Stimulated activated CD4-positive, alpha-beta T cell treated with anti-CD3 and anti-CD28 coated beads, Interleukin-2, amount 100 ng/mL, for 24 hours (primary cell): ENCODE measurements around the gene ATP5PO.
"Not testable (repeated sequence)": the region's sequence is repeated elsewhere in the genome, so short reads cannot be mapped to it uniquely, and the experiment has no call there.

Experiments used
- DNase-seq, 2 donors: peaks; one replicate each; pipeline ENCODE4 v3.0.0-alpha.2; 2020

Gene ATP5PO

DNA sequence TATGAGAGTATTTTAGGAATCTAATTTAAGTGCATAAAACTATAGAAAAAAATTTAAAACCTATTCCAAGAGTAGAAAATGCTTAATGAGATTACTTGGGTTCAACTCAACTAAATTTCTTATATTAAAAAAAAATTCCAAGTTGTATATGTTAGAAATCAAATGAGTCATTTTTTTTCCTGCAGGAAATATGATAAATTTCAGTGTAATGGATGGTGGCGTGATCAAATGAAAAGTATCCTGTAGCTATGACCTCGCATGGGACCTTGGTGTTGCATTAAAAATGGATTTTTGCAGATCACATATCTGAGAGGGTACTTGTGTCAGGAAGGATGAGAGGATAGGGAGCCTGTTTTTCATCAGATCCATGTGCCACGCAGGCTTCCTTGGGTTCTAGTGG is 17.9 kb downstream of the ATP5PO start:
- DNase-seq: no peak

DNA sequence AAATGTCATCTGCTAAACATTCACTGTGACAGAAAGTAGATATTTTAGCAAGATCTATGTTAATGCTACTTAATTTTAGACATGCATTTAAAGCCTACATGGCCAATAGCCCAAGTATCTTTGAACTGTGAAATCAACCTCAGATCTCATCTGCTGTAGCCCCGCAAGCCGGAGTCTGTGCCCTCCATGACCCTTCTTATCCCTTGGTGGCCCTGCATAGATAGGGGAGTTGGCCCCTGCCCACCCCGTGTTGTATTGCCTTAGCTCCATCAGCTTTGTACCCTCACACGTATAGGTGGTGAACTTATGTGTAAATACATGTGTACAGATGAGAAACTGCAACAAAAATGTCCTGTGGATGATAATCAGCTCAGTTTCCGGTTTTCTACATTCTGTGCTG is 18.5 kb downstream of the ATP5PO start:
- DNase-seq: no peak

- DNase-seq: no peak
Measured at GRCh38 chr21:33896691-33897090, 18.9 kb downstream of the ATP5PO start.

GRCh38 chr21:33895356-33895755 is 20.2 kb downstream of the ATP5PO start:
- no peak for DNase-seq

- DNase-seq: peak; percentile 72
Measured at GRCh38 chr21:33894736-33895288, 20.8 kb downstream of the ATP5PO start.

- DNase-seq: no peak
Measured at GRCh38 chr21:33893917-33894316, 21.7 kb downstream of the ATP5PO start.

DNA sequence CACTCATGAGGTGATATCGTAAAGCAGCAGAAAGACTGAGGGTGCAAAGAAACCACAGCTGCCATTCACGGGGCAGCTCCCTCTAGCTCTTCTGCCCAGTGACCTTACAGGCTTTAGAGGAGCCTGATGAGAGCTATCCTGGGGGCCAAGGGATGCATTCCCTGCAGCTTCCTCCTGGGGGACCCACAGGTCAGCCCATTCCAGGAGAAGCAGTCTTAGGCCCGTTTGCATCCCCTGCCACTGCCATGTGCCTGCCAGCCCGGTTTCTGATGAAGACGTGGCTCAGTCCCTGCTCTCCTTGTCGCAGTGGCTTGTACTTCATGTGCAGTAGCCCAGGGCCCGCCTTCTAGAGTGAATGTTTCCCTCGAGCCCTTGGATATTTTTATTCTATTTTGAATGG is 22.8 kb downstream of the ATP5PO start:
- no peak for DNase-seq

- DNase-seq: no peak
Measured at GRCh38 chr21:33890187-33890586, 25.4 kb downstream of the ATP5PO start.

- DNase-seq: no peak
Measured at GRCh38 chr21:33886321-33886720, 29.3 kb downstream of the ATP5PO start.

DNA sequence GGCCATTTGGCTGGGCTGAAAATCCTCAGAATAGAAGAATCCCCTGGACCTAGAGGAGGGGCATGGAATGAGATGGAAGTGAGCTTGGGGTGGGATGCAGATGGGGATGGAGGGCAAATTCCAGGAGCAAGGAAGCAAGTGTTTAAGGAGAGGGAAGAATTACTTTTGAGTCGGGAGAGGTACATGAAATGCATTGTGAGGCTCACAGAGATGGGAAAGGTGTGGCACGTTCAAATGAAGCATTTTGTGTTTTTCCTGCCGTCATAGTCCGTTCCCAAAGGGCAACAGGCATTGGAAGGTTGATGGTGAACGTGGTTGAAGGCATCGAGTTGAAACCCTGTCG is 30.5 kb downstream of the ATP5PO start:
- DNase-seq: no peak

GRCh38 chr21:33884376-33885171 is 31.0 kb downstream of the ATP5PO start:
- no peak for DNase-seq

- DNase-seq: no peak
Measured at GRCh38 chr21:33883118-33883517, 32.5 kb downstream of the ATP5PO start.

GRCh38 chr21:33881689-33882440 is 33.7 kb downstream of the ATP5PO start:
- no peak for DNase-seq

GRCh38 chr21:33880626-33881025 is 35.0 kb downstream of the ATP5PO start:
- no peak for DNase-seq

GRCh38 chr21:33878824-33879223 is 36.8 kb downstream of the ATP5PO start:
- DNase-seq: no peak

- no peak for DNase-seq
Measured at GRCh38 chr21:33875026-33875695, 40.4 kb downstream of the ATP5PO start.

DNA sequence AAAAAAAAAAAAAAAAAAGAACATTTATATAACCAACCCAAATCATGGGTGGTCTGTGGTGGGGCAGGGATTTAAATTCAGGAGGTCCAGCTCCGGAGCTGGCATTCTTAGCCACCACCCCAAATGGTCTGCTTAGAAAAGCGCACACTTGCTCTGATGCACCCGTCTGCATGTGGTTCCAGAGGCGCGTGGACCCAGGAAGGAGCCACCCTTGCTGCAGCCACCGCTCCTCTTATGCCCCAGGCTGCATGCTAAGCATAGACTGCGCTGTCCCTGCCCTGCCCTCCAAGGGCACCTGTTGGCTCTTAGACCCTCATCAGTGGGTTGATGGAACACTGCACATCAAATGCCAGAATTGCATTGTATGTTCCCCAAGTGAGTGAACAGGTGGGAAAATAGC is 41.4 kb downstream of the ATP5PO start:
- DNase-seq: no peak

GRCh38 chr21:33872881-33873515 is 42.6 kb downstream of the ATP5PO start:
- no peak for DNase-seq

DNA sequence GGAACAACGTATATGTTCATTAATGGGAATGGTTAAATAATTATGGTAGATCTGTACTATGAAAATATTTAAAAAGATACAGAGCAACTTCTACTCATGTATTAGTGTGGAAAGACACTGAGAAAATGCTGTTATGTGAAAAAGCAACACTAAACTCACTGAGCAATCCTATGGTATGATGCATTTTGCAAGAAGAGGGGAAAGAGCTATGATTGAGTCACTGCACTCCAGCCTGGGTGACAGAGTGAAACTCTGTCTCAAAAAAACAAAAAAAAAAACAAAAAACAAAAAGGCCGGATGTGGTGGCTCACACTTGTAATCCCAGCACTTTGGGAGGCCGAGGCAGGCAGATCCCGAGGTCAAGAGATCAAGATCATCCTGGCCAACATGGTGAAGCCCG is 44.4 kb downstream of the ATP5PO start:
- no peak for DNase-seq

DNA sequence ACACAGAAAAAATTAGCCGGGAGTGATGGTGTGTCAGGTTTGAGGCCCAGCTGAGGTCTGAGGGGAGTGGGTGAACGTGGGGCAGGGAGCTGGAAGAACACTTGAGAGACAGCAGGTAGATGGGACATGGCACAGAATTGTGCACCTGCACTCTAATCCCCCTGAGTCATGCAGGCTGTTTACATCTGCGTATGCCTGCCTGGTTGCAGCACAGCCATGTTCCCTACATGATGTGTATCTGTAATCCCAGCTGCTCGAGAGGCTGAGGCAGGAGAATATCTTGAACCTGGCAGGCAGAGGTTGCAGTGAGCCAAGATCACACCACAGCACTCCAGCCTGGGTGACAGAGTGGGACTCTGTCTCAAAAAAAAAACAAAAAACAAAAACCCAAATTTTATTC is 44.8 kb downstream of the ATP5PO start:
- DNase-seq: no peak

- DNase-seq: no peak
Measured at GRCh38 chr21:33869873-33870272, 45.7 kb downstream of the ATP5PO start.

GRCh38 chr21:33867868-33868267 is 47.7 kb downstream of the ATP5PO start:
- not testable (repeated sequence) for DNase-seq

DNA sequence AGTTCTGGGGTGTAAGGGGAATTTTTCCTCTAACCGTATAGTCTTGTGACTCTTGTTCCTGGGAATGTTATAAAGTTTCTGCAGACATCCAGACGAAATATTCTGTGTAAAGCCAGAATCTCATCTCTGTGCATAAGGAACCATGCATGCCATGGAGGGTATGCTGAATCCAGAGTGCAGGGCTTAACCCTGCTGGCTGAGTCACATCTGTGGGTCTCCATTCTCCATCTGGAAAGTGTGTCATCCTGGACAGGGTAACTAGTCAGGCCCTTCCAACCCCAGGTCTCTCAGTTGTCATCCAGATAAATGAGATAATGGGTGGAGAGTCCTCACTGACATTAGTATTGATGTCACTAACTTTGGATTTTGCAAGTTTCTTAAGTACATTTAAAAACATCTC is 48.8 kb downstream of the ATP5PO start:
- no peak for DNase-seq
